Subcutaneous adipose tissue (tissue), 4 donors: ENCODE data around the gene PRKCH. TPM values are rescaled to one million over a fixed set of nuclear protein-coding genes. Genes with fewer than 3 reads are reported as not detected.

ENCODE experiments used
- total RNA-seq, 4 donors: library from RNA; depleted of rRNA; stranded (reverse); fragments of >200 nt; gene quantifications; one replicate each; pipeline ENCODE4 v1.1.0, GENCODE V29; 2016
- TF ChIP-seq, protein P1 (sequence below): fragments of 450-650 bp; IDR thresholded peaks from one replicate; pipeline ENCODE4 v1.5.1; 2016; ENCODE audit warnings: low read depth, mild to moderate bottlenecking, control low read depth, antibody characterized with exemption, moderate library complexity

Gene PRKCH
- total RNA-seq, 4 donors from 2014 or later = 25.8 to 46.3 (median 36.4) TPM

DNA sequence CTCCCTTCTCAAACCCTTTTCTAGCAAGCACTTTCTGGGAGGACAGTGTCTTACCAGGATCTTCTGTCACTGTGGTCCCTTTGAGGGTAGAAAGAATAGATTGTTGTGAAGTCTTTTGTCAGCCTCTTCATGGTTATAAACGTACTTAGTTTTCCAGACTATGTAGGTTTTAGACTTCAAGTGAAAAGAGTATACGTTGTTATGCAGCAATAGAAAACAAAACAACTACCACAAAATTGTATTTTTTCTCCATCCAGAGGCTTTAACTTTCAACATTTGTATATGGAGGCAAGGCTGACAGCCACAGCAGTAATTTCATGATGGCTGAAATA lies 23.7 kb downstream of the PRKCH start:
- TF ChIP-seq, protein P1, sequence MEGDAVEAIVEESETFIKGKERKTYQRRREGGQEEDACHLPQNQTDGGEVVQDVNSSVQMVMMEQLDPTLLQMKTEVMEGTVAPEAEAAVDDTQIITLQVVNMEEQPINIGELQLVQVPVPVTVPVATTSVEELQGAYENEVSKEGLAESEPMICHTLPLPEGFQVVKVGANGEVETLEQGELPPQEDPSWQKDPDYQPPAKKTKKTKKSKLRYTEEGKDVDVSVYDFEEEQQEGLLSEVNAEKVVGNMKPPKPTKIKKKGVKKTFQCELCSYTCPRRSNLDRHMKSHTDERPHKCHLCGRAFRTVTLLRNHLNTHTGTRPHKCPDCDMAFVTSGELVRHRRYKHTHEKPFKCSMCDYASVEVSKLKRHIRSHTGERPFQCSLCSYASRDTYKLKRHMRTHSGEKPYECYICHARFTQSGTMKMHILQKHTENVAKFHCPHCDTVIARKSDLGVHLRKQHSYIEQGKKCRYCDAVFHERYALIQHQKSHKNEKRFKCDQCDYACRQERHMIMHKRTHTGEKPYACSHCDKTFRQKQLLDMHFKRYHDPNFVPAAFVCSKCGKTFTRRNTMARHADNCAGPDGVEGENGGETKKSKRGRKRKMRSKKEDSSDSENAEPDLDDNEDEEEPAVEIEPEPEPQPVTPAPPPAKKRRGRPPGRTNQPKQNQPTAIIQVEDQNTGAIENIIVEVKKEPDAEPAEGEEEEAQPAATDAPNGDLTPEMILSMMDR = no peak

DNA sequence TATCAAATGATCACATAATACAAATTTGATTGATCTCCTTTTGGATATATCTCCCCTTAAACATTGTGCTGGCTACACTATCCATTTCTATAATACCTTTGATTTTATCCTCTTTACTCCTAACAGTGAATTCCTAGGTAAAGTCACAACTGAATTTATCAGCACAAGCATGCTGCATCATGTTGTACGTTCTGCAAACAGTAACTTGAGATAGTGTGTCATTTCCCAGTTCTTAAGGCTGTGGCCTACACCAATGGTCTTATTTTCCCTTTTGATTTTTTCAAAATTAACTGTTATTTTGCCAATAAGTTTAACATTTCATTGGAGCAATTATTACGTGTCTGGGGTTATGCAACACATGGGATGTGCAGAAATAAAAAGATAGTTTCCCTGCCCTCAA lies 24.8 kb downstream of the PRKCH start:
- TF ChIP-seq, protein P1 = no peak

DNA sequence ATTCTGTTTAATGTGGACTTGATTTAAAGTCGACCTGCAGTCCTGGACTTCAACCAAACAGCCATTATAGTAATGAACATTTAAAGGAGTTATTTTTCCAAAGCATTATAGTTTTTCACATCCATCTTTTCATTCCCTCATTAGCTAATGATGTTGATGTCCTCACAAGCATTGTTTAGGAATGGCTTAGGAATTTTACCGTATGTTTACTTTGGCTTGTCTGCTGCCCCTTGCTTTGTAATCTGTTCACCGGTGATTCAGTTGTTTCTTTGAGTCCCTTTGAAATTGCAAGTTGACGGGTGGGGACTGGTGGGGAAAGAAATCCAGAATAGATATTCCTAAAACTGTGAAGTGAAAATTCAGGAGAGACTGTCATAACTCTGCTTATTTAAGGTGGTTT lies 25.4 kb downstream of the PRKCH start:
- TF ChIP-seq, protein P1 = no peak

DNA sequence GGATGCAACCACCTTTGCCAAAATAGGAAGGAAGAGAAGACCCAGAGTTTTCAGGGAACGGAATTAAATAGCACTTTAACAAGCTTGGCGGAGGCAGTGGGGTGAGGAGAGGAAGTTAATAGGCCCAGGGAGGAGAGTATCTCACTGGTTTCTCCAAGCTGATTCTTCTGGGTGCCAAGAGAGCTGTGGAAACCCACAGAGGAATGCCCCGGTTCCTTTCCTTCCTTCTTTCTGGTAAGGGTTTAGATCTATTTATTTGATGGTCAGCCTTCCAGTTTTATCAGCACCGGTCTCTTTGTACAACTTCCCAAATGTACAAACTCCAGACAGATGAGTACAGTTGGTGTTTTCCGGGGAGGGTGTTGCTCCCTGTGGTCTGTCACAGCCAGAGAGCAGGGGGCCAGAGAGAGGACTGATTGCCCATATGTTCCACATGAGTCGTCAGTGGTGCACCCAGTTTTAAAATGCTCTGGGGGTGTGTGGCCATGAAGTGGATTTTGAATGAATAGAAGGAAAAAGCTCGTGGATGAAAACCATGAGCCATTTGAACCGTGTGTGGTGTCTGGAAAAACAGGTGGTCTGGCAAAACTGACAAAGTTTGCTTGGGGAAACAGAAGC lies 26.6 kb downstream of the PRKCH start:
- TF ChIP-seq, protein P1 = no peak

DNA sequence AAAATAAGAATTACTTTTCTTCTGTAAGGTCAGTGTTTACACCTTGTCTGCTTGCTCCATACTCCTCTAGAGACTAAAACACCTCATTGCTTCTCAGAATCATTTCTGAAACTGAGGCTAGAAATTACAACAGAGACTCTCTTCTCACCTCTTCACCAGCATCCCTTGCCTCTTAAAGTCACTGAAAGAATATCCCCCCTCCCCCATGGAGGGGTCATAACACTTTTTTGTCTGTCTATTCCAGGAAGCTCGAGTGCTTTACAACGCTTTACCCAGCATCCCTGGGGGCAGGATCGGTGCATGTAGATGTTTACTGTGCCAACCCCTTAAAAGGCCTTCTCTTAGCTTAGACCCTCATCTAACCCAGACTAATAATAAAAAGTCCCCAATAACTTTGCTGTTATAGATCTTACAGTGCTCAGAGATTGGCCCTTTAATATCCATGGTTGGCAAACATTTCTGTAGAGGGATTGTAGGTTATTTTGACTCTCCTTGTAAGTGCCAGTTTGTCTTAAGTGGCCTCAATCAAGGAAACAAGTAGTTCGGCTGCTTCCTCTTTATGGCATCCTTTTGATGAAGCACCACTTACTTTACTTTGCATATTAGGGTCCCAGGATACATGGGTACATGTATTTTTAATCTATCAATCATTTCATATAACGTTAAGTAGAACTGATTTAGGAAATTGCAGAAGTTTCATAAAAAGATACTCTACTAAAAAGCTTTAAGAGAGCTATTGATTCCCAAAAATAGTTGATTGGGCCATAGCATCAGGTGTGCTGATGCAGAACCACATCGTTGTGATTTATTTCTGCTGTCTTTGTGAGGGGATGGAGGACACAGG lies 29.3 kb downstream of the PRKCH start:
- TF ChIP-seq, protein P1 = no peak

DNA sequence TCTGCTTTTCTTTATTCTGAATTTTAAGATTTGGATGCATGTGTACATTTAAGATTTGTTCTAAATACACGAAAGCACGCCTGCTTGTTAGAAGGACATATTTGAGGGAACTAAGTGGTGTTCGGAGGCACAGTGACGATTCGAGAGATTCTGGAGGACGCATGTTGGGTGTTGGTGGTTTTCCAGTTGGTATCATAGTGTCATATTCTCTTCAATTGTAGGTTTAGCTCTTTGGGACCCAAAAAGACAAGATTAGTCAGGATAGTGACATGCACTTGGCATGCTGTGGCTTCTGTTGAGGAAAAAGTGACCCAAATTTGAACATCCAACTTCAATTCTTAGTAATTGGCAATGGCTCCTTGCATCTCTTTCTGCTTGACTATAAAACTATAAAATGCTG lies 30.1 kb downstream of the PRKCH start:
- TF ChIP-seq, protein P1 = no peak

DNA sequence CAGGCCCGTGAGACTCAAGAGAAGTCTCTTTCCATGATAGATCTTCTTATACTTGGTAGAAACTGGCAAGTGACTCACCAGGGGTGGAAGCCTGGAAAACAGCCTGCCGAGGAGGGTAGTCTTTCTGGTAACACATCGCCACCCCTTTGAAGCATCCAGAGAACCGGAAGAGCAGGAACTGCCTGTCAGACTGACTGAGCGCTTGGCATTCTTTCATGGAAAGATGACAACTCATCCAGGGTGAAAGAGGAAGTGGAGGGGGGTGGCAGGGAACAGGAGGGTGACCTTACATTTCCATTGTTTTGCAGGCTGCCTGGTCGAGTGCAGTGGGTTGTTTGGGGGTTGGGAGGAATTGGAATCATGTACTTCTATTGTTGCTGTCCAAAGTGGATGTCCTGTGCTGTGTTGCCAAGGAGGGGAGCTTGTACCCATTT lies 34.5 kb downstream of the PRKCH start:
- TF ChIP-seq, protein P1 = no peak
